Measurements from ENCODE around the gene TMCO5A. TPM values are rescaled to one million over a fixed set of nuclear protein-coding genes. Genes with fewer than 3 reads are reported as not detected.
A peak's percentile ranks its signal among the peaks of the same experiment; 100 is the strongest.

TMCO5A gene
- total and polyA plus RNA-seq, 2 of the 8 experiments (the other 6 are each of a cell fraction or from before 2014, with no cell fraction given): not detected

- H2BK15ac ChIP-seq (ENCODE audit: low read length): no peak overlapping the region
- H3K36me3 ChIP-seq (ENCODE audit: control insufficient read depth in 2 of 4, insufficient read depth in 4 of 4, low read length in 3 of 4): no peaks in the 10 kb centered on the region
- no peak overlapping the region for H3K27ac ChIP-seq (ENCODE audit: low read depth, low read length)
- no peak overlapping the region for H2AK5ac ChIP-seq (ENCODE audit: low read depth, low read length)
- no peak overlapping the region; the same call in 1 of the 2 replicates for H2AFZ ChIP-seq (ENCODE audit: low read length)
- DNase-seq (ENCODE audit: low read depth in 1 of 2, low spot score in 2 of 2): no peak
- H3K14ac ChIP-seq (ENCODE audit: insufficient read length): no peak overlapping the region
- no peak overlapping the region for H3K23ac ChIP-seq (ENCODE audit: insufficient read length)
- H3K18ac ChIP-seq (ENCODE audit: extremely low read depth, low read length): no peak overlapping the region
- H4K20me1 ChIP-seq (replicated peaks in 1 of 2; ENCODE audit: control insufficient read depth in 1 of 2, insufficient read depth in 2 of 2, low read length in 2 of 2): no peaks in the 10 kb centered on the region
- H3K56ac ChIP-seq (replicated peaks; ENCODE audit: insufficient read length, low read depth, low read length): no peak overlapping the region
- no peaks in the 10 kb centered on the region for H3K27me3 ChIP-seq (replicated peaks in 1 of 4; ENCODE audit: control insufficient read depth in 3 of 4, extremely low read depth in 1 of 4, insufficient read depth in 3 of 4, low read length in 3 of 4)
- POLR2A ChIA-PET (ENCODE audit: partially characterized antibody): no interaction called here
- no peak overlapping the region for H2BK5ac ChIP-seq (ENCODE audit: low read depth, low read length)
- H4K5ac ChIP-seq (ENCODE audit: insufficient read length, low read depth, low read length): no peak overlapping the region
- no peak overlapping the region for H4K91ac ChIP-seq (replicated peaks; ENCODE audit: insufficient read length, low read length)
- CTCF ChIA-PET (ENCODE audit: partially characterized antibody): interaction anchor here (0.6 to 1.5 kb wide), 5 partner anchors 12 to 718 kb away, joined by 3 to 4 read pairs (median 3); no protein-coding TSS in a partner anchor
- H3K9me3 ChIP-seq (ENCODE audit: insufficient read depth in 2 of 2, low read depth in 1 of 2, low read length in 1 of 2): no peaks in the 10 kb centered on the region
- H3K23me2 ChIP-seq (ENCODE audit: low read depth, low read length): no peaks in the 10 kb centered on the region
- H2BK20ac ChIP-seq (ENCODE audit: low read length): no peak overlapping the region
- TF ChIP-seq POLR2A (IDR thresholded peaks at IDR 0.05; ENCODE audit: control extremely low read depth in 1 of 2, low read depth in 2 of 2, low read length in 2 of 2) (no peak), RBBP5 (IDR thresholded peaks at IDR 0.05; ENCODE audit: borderline replicate concordance, low read depth, low read length) (no peak), NRF1 (IDR thresholded peaks at IDR 0.05; ENCODE audit: low read depth, low read length) (no peak), FOSL1 (IDR thresholded peaks at IDR 0.05; ENCODE audit: insufficient read depth, low read depth, low read length) (no peak)
- H3K9ac ChIP-seq (replicated peaks in 1 of 4; ENCODE audit: extremely low read depth in 1 of 4, low read depth in 3 of 4, low read length in 3 of 4): no peak overlapping the region
- no peak overlapping the region for H3K4ac ChIP-seq (replicated peaks; ENCODE audit: insufficient read length, low read depth, low read length)
- no peaks in the 10 kb centered on the region for H3K79me2 ChIP-seq (ENCODE audit: control insufficient read depth in 1 of 2, insufficient read depth in 2 of 2, low read length in 2 of 2)
- peak overlapping the region; percentile 7; the same call in 1 of the 2 replicates for H4K8ac ChIP-seq (ENCODE audit: extremely low read depth, insufficient read depth, low read length)
- no peak overlapping the region for H2BK120ac ChIP-seq (replicated peaks; ENCODE audit: low read depth, low read length)
- no peak for FAIRE-seq
- WGBS, 2 experiments (ENCODE audit: extremely low coverage in 1 of 2, insufficient coverage in 1 of 2, insufficient read length in 1 of 2, insufficient replicate concordance in 2 of 2, low coverage in 1 of 2, low lambda C conversion rate in 2 of 2, missing lambda C conversion rate in 1 of 2): 98% methylated on average over 11 of the region's 11 CpGs; no CpG with 5 or more reads in 1 of the 2 experiments
- no peak overlapping the region for H2BK12ac ChIP-seq (ENCODE audit: low read depth, low read length)
- H3K79me1 ChIP-seq (ENCODE audit: low read depth, low read length): no peaks in the 10 kb centered on the region
- H3K4me3 ChIP-seq (ENCODE audit: extremely low read depth in 1 of 4, insufficient read depth in 2 of 4, low read depth in 3 of 4, low read length in 4 of 4): no peak overlapping the region
- H3K4me1 ChIP-seq (replicated peaks in 1 of 4; ENCODE audit: control insufficient read depth in 3 of 4, insufficient read depth in 4 of 4, low read length in 3 of 4): no peaks in the 10 kb centered on the region
- no peak overlapping the region for H3K4me2 ChIP-seq (ENCODE audit: insufficient read depth in 1 of 2, low read depth in 2 of 2, low read length in 2 of 2)
Observed at GRCh38 chr15:37979671-37980409, 45.4 kb downstream of the TMCO5A start.

Measured in H1 (cell line).